Measurements from ENCODE around the gene PBLD.
"Not testable (repeated sequence)": the region's sequence is repeated elsewhere in the genome, so short reads cannot be mapped to it uniquely, and the experiment has no call there.

PBLD gene

GRCh38 chr10:68330852-68331454 lies 1.8 kb downstream of the PBLD start:
- DNase-seq: no peak

- DNase-seq: no peak
Observed at GRCh38 chr10:68329506-68329861, 3.2 kb downstream of the PBLD start.

GRCh38 chr10:68327889-68328786 lies 4.6 kb downstream of the PBLD start:
- no peak for DNase-seq

- not testable (repeated sequence) for DNase-seq
Observed at GRCh38 chr10:68324396-68324795, 8.3 kb downstream of the PBLD start.

- no peak for DNase-seq
Observed at GRCh38 chr10:68318331-68319059, 14.2 kb downstream of the PBLD start.

GRCh38 chr10:68315582-68315981 lies 17.1 kb downstream of the PBLD start:
- DNase-seq: no peak

- not testable (repeated sequence) for DNase-seq
Observed at GRCh38 chr10:68314930-68315329, 17.8 kb downstream of the PBLD start.

GRCh38 chr10:68310531-68310930 lies 22.2 kb downstream of the PBLD start:
- no peak for DNase-seq

- no peak for DNase-seq
Observed at GRCh38 chr10:68305854-68306253, 26.9 kb downstream of the PBLD start.

GRCh38 chr10:68303849-68304412 lies 28.8 kb downstream of the PBLD start:
- no peak for DNase-seq

- no peak for DNase-seq
Observed at GRCh38 chr10:68302871-68303270, 29.9 kb downstream of the PBLD start.

- no peak for DNase-seq
Observed at GRCh38 chr10:68302503-68302823, 30.3 kb downstream of the PBLD start.

- no peak for DNase-seq
Observed at GRCh38 chr10:68301790-68302502, 30.8 kb downstream of the PBLD start.

- DNase-seq: no peak
Observed at GRCh38 chr10:68301301-68301700, 31.4 kb downstream of the PBLD start.

- no peak for DNase-seq
Observed at GRCh38 chr10:68296843-68297663, 35.7 kb downstream of the PBLD start.

GRCh38 chr10:68290736-68291135 lies 42.0 kb downstream of the PBLD start:
- DNase-seq: no peak

GRCh38 chr10:68288717-68289116 lies 44.0 kb downstream of the PBLD start:
- no peak for DNase-seq

GRCh38 chr10:68284062-68285001 lies 48.4 kb downstream of the PBLD start:
- no peak for DNase-seq

GRCh38 chr10:68280758-68281157 lies 52.0 kb downstream of the PBLD start:
- DNase-seq: no peak

GRCh38 chr10:68278906-68279753 lies 53.6 kb downstream of the PBLD start:
- not testable (repeated sequence) for DNase-seq
